Activated naive CD8-positive, alpha-beta T cell (primary cell): Measurements from ENCODE around the gene NCOR2.

Source experiments
- H3K27ac Mint-ChIP-seq: one replicate; pipeline ENCODE4 v1.8.0; 2021; ENCODE audit warnings: mixed read lengths
- H3K27me3 Mint-ChIP-seq: one replicate; pipeline ENCODE4 v1.8.0; 2021; ENCODE audit warnings: mixed read lengths
- H3K36me3 Mint-ChIP-seq: one replicate; pipeline ENCODE4 v1.8.0; 2021; ENCODE audit warnings: mixed read lengths
- H3K4me1 Mint-ChIP-seq: one replicate; pipeline ENCODE4 v1.8.0; 2021; ENCODE audit warnings: low read depth, mixed read lengths
- H3K4me3 Mint-ChIP-seq: one replicate; pipeline ENCODE4 v1.8.0; 2021; ENCODE audit warnings: mild to moderate bottlenecking, mixed read lengths
- H3K9me3 Mint-ChIP-seq: one replicate; pipeline ENCODE4 v1.8.0; 2021; ENCODE audit warnings: low read depth, mixed read lengths

NCOR2 gene

DNA sequence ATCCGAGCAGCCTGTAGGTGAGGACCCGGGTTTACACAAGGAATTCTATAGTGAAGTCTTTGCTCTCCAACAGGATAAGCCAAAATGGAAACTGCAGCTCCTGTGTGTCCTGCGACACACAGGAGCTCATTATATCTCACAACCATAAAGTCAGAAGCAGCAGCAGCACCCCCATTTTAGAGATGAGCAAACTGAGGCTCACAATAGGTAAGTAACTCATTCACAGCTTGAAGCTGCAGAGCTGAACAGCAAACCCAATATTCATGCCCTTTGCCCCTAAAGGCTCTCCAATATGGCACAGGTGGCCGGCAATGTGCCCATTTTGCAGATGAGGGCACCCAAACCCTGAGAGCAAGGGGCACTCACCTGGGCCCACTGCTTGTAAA, 4.6 kb downstream of the NCOR2 start:
- Mint-ChIP-seq H3K4me1 (peaks cover 35% of the 10 kb centered on the region), H3K4me3 (no peak overlapping the region), H3K27ac (no peak overlapping the region), H3K27me3 (no peaks in the 10 kb centered on the region), H3K36me3 (no peaks in the 10 kb centered on the region), H3K9me3 (no peaks in the 10 kb centered on the region)

DNA sequence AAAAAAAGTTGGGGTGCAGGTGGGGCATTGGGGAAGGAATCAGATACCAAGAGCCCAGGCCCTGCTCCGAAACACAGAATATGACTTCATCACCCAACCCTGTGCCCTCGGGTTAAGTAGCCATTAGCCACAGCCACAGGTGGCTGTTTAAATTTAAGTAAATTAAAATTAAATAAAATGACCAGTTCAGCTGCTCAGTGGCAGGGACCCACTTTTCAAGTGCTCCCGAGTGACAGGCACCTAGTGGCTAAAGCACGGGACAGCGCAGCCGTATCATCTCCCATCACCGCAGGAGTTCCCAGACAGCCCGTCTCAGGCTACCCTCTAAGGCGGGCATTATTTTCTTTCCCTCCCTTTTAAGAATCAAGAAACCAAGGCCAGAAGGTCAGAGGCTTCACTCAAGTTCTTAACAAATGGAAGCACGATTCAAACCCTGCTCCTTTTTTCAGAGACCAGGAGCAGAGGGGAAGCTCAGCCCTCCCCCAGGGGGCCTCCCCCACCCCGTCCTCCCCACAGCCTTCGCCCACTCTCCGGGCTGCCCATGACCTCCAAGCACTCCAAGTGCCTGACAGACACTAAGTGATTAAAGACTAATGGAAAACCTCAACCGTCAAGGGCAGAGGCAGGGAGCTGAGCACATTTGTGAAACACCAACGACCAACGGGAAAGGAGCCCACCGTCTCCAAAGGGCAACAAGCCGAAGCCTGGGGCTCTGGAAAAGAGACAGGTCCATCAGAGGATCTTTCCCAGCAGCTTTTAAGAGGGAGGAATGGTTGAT, 5.2 kb downstream of the NCOR2 start:
- Mint-ChIP-seq H3K4me3 (no peak overlapping the region), H3K27ac (no peak overlapping the region), H3K4me1 (peaks cover 38% of the 10 kb centered on the region), H3K27me3 (no peaks in the 10 kb centered on the region), H3K36me3 (no peaks in the 10 kb centered on the region), H3K9me3 (no peaks in the 10 kb centered on the region)

DNA sequence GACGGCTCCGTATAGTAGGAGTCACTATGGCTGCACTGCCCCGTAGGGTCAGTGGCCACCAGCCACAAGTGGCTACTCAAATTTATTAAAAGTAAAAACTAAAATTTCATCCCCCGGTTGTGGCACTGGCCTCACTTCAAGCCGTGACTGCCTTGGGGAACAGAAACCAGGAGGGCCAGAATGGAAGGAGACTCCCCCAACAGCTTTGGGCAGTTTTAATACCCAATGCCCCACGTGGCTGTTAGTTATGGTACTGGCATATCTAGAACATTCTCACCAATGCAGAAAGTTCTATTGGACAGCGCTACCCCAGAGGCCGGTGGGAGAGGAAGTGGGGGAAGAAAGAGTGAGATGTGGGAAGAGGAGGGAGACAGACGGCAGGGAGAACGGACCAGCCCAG, 6.2 kb downstream of the NCOR2 start:
- H3K4me1 Mint-ChIP-seq = peaks cover 43% of the 10 kb centered on the region
- H3K9me3 Mint-ChIP-seq = no peaks in the 10 kb centered on the region
- H3K4me3 Mint-ChIP-seq = no peak overlapping the region
- H3K27me3 Mint-ChIP-seq = no peaks in the 10 kb centered on the region
- H3K27ac Mint-ChIP-seq = no peak overlapping the region
- no peaks in the 10 kb centered on the region for H3K36me3 Mint-ChIP-seq

DNA sequence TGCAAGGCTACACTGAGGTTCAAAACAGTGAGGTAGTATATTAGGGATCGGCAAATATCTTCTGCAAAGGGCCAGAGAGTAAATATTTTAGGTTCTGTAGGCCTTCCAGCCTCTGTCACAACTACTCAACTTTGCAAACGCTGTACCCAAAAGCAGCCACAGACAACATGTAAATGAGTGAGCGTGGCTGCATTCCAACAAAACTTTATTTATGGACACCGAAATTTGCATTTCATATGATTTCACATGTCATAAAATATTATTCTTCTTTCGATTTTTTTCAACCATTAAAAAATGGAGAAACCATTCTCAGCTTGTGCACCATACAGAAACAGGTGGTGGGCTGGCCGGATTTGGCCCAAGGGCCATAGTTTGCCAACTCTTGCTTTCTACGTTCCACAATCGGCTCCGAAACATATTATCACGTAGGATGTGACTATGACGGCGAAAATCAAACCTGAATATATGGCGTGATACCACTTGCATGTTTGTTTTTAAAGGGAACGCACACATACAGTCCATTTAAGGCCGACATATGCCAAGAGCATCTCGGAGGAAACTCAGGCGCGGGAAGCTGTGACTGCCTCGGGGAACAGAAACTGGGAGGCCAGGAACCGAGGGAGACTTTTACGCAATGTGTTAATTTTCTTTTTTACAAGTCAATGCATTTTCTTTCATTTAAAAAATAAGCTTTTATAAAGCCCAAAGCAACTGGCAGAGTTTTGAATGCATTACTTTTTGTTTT, 7.1 kb downstream of the NCOR2 start:
- Mint-ChIP-seq H3K27ac (no peak overlapping the region), H3K4me3 (no peak overlapping the region), H3K27me3 (no peaks in the 10 kb centered on the region), H3K4me1 (peaks cover 44% of the 10 kb centered on the region), H3K9me3 (no peaks in the 10 kb centered on the region), H3K36me3 (no peaks in the 10 kb centered on the region)

DNA sequence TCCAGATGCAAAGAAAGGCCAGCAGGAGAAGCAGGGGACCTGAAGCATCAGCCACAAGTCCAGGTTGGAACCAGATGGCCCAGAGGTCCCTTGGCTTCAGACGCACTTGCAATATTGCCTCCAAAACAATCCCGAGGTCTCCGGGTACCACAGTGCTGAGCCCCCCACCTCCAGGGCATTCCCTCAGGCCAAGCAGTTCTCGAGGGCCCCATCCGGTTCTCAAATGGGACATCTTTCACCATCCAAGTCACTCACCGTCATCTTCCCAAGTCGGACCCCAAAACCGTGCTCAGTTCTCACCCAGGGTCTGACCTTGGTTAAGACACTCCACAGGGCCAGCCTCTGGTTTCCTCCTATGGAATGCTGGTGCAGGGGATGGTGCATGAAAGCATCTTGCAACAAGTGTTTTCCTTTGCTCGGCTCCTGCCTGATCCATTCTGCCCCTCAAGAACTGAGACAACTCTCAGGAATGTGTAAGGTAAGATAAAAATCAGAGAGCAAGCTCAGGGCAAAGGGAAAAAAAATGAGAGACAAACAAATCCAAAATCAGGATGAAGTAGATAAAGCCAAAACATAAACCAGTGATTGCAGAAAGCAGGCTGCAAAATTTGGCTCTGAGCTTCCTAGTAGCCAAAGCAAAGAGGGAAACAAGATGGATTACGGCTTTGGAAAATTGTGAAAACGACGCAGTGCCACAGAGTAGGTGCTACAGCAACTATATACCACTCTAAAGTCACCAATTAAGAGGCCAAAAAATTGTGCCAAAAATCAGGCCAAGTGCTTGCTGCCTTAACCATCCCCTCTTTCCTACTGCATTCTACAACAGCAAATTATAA, 8.0 kb downstream of the NCOR2 start:
- H3K27me3 Mint-ChIP-seq = no peaks in the 10 kb centered on the region
- H3K27ac Mint-ChIP-seq = no peak overlapping the region
- H3K9me3 Mint-ChIP-seq = no peaks in the 10 kb centered on the region
- no peak overlapping the region for H3K4me3 Mint-ChIP-seq
- H3K4me1 Mint-ChIP-seq = peaks cover 46% of the 10 kb centered on the region
- H3K36me3 Mint-ChIP-seq = no peaks in the 10 kb centered on the region

DNA sequence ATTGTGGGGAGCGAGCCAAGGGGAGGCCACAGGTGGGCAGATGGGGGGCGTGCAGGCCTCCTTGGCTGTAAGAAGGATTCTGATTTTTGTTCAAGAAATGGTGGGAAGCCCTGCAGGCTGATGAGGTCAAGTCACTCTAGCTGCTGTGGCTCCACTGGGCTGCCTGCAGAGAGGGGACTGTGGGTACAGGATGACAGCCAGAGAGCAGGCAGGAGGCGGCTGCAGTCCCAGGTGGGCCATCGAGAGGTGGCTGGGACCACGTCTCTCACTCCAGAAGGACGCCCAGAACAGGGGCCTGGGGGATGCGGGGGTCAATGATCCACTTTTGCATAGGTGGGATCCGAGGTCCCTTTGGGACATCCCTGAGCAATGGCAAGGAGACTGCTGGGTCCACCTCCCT, 9.1 kb downstream of the NCOR2 start:
- Mint-ChIP-seq H3K27ac (no peak overlapping the region), H3K4me1 (peaks cover 47% of the 10 kb centered on the region), H3K9me3 (no peaks in the 10 kb centered on the region), H3K36me3 (no peaks in the 10 kb centered on the region), H3K4me3 (no peak overlapping the region), H3K27me3 (no peaks in the 10 kb centered on the region)

DNA sequence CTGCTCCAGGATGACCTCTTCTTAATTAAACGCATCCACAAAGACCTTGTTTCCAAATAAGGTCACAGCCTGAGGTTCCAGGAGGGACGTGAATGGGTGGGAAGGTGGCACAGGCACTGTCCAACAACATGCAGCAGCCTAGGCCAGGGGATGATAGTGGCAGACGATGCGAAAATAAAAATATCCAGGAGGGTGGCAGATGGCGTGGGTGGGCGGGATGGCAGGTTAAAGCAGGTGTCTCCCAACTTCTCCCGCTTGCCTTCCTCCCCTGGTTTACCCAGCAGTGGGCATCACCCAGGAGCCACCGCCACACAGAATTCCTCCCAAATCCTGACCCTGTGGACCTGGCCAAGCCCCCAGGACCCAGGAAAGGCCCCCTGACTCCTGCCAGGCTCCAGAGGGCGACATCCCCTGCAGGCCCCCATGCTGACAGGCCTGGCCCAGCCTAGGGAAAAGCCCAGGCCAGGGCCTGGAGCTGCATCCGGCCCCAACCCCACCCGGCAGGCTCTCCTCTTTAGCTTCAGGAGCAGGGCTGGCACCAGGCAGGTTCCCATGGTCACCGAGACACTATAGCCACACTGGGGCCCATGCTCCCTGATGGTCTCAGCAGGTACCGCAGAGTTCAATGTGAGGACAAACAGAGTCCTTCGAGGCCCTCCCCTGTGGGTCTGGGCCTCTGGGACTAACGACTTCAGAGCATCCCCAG, 9.7 kb downstream of the NCOR2 start:
- peaks cover 52% of the 10 kb centered on the region for H3K4me1 Mint-ChIP-seq
- no peak overlapping the region for H3K4me3 Mint-ChIP-seq
- H3K27ac Mint-ChIP-seq = no peak overlapping the region
- H3K9me3 Mint-ChIP-seq = no peaks in the 10 kb centered on the region
- no peaks in the 10 kb centered on the region for H3K36me3 Mint-ChIP-seq
- H3K27me3 Mint-ChIP-seq = no peaks in the 10 kb centered on the region

DNA sequence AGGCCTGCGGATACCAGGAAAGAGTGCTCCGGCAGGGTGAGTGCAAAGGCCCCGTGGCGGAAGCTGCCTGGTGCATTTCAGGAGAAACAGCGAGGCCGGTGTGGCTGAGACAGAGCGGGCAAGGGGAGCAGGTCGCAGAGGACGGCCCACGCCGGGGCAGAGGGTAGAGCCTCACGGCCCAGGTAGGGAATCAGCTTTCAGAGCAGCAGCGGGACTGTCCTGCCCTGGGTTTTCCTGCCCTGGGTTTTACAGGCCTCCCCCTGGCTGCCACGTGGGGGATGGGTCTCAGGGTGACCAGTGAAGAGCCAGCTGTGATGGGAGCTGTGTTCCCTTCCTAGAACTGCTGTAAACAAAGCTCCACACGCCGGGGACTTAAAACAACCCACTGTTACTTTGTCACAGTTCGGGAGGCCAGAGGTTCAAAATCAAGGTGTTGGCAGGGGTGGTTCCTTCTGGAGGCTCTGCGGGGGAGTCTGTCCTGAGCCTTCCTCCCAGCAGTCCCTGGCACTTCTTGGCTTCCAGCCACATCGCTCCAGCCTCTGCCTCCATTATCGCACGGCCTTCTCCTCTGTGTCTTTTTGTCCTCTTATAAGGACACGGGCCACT, 10.4 kb downstream of the NCOR2 start:
- Mint-ChIP-seq H3K9me3 (no peaks in the 10 kb centered on the region), H3K36me3 (no peaks in the 10 kb centered on the region), H3K27me3 (no peaks in the 10 kb centered on the region), H3K27ac (no peak overlapping the region), H3K4me3 (no peak overlapping the region), H3K4me1 (peaks cover 54% of the 10 kb centered on the region)

DNA sequence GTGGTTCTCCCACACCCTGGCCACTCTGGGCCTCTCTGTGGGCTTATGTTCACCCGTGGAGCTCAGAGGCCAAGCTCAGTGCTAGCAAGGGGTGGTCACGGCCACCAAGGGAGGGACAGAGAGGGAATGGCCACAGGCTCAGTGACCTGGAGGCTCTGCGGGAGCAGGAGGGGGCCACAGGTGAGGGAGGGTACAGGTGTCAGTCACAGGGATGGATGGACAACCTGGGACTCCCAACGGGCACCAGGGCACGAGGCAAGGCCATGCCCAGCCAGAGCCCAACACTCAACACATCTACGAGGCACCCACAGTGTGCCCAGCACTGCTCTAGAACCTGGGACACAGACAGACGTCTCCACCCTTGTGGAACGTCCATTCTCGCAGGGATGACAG, 11.3 kb downstream of the NCOR2 start:
- no peaks in the 10 kb centered on the region for H3K36me3 Mint-ChIP-seq
- peaks cover 55% of the 10 kb centered on the region for H3K4me1 Mint-ChIP-seq
- H3K27ac Mint-ChIP-seq = no peak overlapping the region
- H3K9me3 Mint-ChIP-seq = no peaks in the 10 kb centered on the region
- H3K27me3 Mint-ChIP-seq = no peaks in the 10 kb centered on the region
- H3K4me3 Mint-ChIP-seq = no peak overlapping the region

DNA sequence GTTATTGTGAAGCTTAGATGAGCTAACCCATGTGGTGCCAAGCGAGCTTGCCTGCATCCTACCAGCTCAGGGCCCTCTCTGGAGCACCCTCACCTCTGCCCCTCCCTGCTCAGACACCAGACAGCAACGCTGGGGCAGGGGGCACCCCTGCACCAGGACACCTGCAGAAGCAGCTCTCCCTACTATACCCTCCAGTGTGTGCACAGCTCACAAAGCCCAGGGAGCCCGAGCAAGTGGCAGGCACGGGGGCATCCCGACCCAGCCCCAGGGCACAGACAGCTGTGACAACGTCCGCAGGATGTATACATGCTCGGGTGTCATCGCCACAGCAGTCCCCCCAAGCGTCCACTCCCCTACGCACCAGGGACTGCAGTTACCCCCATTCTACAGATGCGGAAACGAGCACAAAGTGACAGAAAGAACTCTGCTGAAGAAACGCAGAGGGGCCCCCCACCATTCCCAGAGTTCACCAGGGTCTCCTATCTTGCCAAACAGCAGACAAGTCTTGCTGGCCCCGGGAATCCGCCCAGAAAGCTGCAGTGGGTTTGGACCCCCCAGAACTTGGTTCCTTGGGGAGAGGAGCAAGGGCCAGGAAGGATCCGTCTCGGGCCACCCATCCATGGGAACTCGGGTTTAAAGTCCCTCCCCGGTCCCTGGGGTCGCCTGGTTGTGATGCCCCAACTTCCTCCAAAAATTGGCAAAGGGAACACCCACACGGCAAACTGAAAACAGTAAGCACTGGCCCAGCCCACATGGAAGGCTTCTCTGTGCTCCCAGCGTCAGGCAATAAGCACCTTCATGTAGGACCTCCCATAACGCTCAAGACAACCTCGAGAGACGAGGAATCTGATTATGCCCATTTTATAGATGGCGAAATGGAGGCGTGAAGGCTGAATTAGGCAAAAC, 12.0 kb downstream of the NCOR2 start:
- Mint-ChIP-seq H3K27me3 (no peaks in the 10 kb centered on the region), H3K9me3 (no peaks in the 10 kb centered on the region), H3K4me1 (peaks cover 55% of the 10 kb centered on the region), H3K27ac (no peak overlapping the region), H3K4me3 (peak overlapping the region; percentile 61), H3K36me3 (no peaks in the 10 kb centered on the region)

DNA sequence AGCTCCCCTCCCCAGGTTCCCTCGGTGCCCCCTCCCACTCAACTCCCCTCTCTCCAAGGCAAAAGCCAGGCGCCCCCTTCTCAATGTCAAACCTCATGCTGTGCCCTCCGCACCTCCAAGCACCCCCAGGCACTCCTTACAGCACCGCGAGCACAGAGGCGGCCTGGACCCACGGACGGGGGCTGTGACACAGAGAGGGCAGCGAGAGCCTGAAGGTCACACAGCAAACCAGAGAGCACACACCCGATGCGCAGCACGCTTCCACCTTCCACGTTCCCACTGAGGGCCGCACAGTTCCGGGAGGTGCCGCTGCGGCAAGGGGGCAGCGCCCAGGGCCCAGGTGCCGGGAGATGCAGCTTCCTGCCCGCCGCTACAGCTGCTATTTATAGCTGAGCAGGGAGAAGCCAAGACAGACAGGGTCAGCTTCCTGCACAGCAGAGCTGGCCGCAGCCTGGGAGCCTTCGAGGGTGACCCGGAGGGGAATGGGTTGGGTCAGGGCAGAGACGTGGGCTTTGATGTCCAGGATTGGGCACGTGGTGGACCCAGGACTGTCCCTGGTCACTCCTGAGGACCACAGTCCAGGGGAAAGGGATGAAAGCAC, 12.9 kb downstream of the NCOR2 start:
- Mint-ChIP-seq H3K9me3 (no peaks in the 10 kb centered on the region), H3K4me3 (peak overlapping the region; percentile 61), H3K4me1 (peaks cover 60% of the 10 kb centered on the region), H3K27me3 (no peaks in the 10 kb centered on the region), H3K36me3 (no peaks in the 10 kb centered on the region), H3K27ac (no peak overlapping the region)

DNA sequence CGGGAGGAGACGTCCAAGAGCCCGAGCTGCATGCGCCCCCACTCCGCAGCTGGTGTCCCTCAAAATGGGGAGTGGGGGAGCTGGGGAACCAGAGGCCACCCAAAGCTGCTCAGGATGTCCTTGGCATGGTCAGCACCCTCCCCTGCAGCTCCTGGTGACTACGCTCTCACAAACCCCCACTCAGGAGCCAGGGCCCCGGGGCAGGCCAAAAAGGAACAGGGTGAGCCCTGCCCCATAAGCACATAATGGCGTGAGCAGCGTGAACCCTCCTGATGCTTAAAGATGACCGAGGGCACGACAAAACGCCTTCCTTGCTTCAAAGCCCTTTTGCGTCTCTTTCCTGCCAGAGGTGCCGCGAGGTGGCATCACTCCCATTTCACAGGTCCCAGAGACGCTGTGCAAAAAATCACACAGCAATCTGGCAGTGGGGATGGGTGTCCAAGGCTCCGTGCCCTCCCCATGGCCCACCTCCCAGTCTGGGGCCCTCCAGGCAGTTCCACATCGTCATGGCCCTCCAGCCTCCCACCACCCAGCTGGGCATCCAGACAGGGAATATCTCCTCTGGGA, 13.5 kb downstream of the NCOR2 start:
- H3K27me3 Mint-ChIP-seq = no peaks in the 10 kb centered on the region
- no peaks in the 10 kb centered on the region for H3K9me3 Mint-ChIP-seq
- peak overlapping the region; percentile 61 for H3K4me3 Mint-ChIP-seq
- no peak overlapping the region for H3K27ac Mint-ChIP-seq
- no peaks in the 10 kb centered on the region for H3K36me3 Mint-ChIP-seq
- peaks cover 63% of the 10 kb centered on the region for H3K4me1 Mint-ChIP-seq
